K562 (cell line): ENCODE measurements around the gene PPP1R15B. TPM values are rescaled to one million over a fixed set of nuclear protein-coding genes. Genes with fewer than 3 reads are reported as not detected.

Experiments
- ATAC-seq: fragments of 200-7000 bp; cut with Tn5 transposase; 3 replicates; pipeline ENCODE4 v1.9.1; 2020; ENCODE audit warnings: moderate library complexity
- BruUV-seq: library from RNA; stranded (reverse); fragments of 400-500 nt; replicated peaks from 2 replicates; lab custom pipeline; 2021; lab: Mats Ljungman, UMichigan
- CTCF ChIA-PET: fragments of 300-600 bp; formaldehyde crosslinking; extraction: SDS; loops from one replicate; lab custom pipeline; 2021; ENCODE audit warnings: low intra/inter-chr PET ratio; lab: Yijun Ruan, JAX
- POLR2A ChIA-PET: fragments of 300-600, 350-650 bp; sonication (Branson Sonifier 250); formaldehyde crosslinking; extraction: SDS; loops from one replicate; lab custom pipeline; 2021; ENCODE audit warnings: antibody characterized with exemption, inconsistent platforms; lab: Yijun Ruan, JAX
- DNase-seq, 4 experiments: peaks; one replicate each; pipeline versions ENCODE4 v3.0.0 to v3.0.0-alpha.2; 2011 to 2018; ENCODE audit warnings: low spot score in 3 of 4, mixed read lengths in 3 of 4; ENCODE audit errors: extremely low read depth in 1 of 4
- FAIRE-seq: peaks from 2 replicates; lab custom pipeline; 2011; peaks lifted over from hg19 to GRCh38; lab: Jason Lieb, UNC
- H2AFZ ChIP-seq: 2 replicates; pipeline ENCODE4 v1.6.0; 2011; ENCODE audit warnings: low read depth, low read length, control low read depth, inconsistent platforms
- H3K27ac ChIP-seq: fragments of 200-600 bp; 3 replicates; pipeline ENCODE4 v1.8.0; 2011; ENCODE audit warnings: low read depth, mild to moderate bottlenecking, control low read depth, inconsistent platforms, low read length, moderate library complexity, mixed read lengths; ENCODE audit errors: extremely low read depth
- H3K27me3 ChIP-seq, 2 experiments: fragments of 300-600 bp in 1 of 2; 2 replicates in 1 of 2; 3 replicates in 1 of 2; pipeline versions ENCODE4 v1.6.0 to v1.8.0; 2011; ENCODE audit warnings: inconsistent platforms in 2 of 2, low read length in 2 of 2, mild to moderate bottlenecking in 1 of 2, mixed read lengths in 1 of 2, moderate library complexity in 1 of 2; ENCODE audit not compliant: control insufficient read depth in 2 of 2, insufficient read depth in 2 of 2
- H3K36me3 ChIP-seq: fragments of 300-600 bp; 3 replicates; pipeline ENCODE4 v1.8.0; 2011; ENCODE audit warnings: mild to moderate bottlenecking, low read length, inconsistent platforms; ENCODE audit not compliant: control insufficient read depth, insufficient read depth
- H3K4me1 ChIP-seq, 2 experiments: fragments of 200-600 bp in 1 of 2; replicated peaks in 1 of 2; 2 replicates in 1 of 2; 3 replicates in 1 of 2; pipeline versions ENCODE4 v1.5.1 to v1.8.0; 2011; ENCODE audit warnings: inconsistent platforms in 2 of 2, low read length in 2 of 2, mild to moderate bottlenecking in 1 of 2, mixed read lengths in 1 of 2, moderate library complexity in 1 of 2; ENCODE audit not compliant: control insufficient read depth in 2 of 2, insufficient read depth in 2 of 2
- H3K4me2 ChIP-seq: 2 replicates; pipeline ENCODE4 v1.6.1; 2011; ENCODE audit warnings: low read length, control low read depth, inconsistent platforms, mixed read lengths; ENCODE audit not compliant: insufficient read depth
- H3K4me3 ChIP-seq: fragments of 200-600 bp; sonication (generic), shearing (Covaris generic); 2 replicates; pipeline ENCODE4 v1.5.1; 2016; ENCODE audit warnings: control low read depth, inconsistent platforms
- H3K79me2 ChIP-seq: fragments of 200-600 bp; 3 replicates; pipeline ENCODE4 v1.8.0; 2011; ENCODE audit warnings: low read length, inconsistent platforms; ENCODE audit not compliant: control insufficient read depth, insufficient read depth
- H3K9ac ChIP-seq, 2 experiments: 2 replicates each; pipeline versions ENCODE4 v1.6.0 to v1.6.1; 2011; ENCODE audit warnings: low read depth in 2 of 2, low read length in 2 of 2, control low read depth in 1 of 2, inconsistent platforms in 1 of 2, mild to moderate bottlenecking in 1 of 2, mixed read lengths in 1 of 2; ENCODE audit not compliant: insufficient read depth in 1 of 2
- H3K9me1 ChIP-seq: one replicate; pipeline ENCODE4 v1.6.0; 2011; ENCODE audit warnings: inconsistent platforms, mild to moderate bottlenecking, low read length, moderate library complexity; ENCODE audit not compliant: control insufficient read depth, insufficient read depth
- H3K9me3 ChIP-seq: replicated peaks from 2 replicates; pipeline ENCODE4 v1.5.1; 2011; ENCODE audit warnings: low read depth, low read length, inconsistent platforms; ENCODE audit not compliant: control insufficient read depth, insufficient read depth
- H4K20me1 ChIP-seq: replicated peaks from 2 replicates; pipeline ENCODE4 v1.6.1; 2011; ENCODE audit warnings: low read length, inconsistent platforms, mixed read lengths; ENCODE audit not compliant: control insufficient read depth, insufficient read depth
- ZNF398 ChIP-seq: fragments of 250-450 bp; sonication (Bioruptor Pico); IDR thresholded peaks from 2 replicates; pipeline ENCODE4 v1.8.0; 2021; ENCODE audit warnings: moderate library complexity, mild to moderate bottlenecking, inconsistent platforms
- WGBS: fragments of 100-300 bp; shearing (Covaris generic); methylation state at CpG from one replicate; pipeline ENCODE4 v1.1.6; 2016; ENCODE audit warnings: low coverage, mixed read lengths; ENCODE audit not compliant: insufficient coverage; ENCODE audit errors: missing lambda C conversion rate; 5-methylcytosine and 5-hydroxymethylcytosine counted together
- in situ Hi-C: fragments of 300-500 bp; cut with MboI; formaldehyde crosslinking; loops from 4 replicates; pipeline ENCODE4 v1.15.0; 2018; ENCODE audit warnings: inconsistent platforms, mixed read lengths
- intact Hi-C: fragments of 100-400 bp; cut with micrococcal nuclease; formaldehyde crosslinking; loops from 2 replicates; pipeline ENCODE4 v1.14.2; 2022
- polyA plus RNA-seq, 8 experiments: library from polyadenylated mRNA; depleted of rRNA in 4 of 8; stranded (reverse) in 5 of 8; unstranded in 3 of 8; fragments of >200 nt; fragmentation: Nextera tagmentation in 2 of 8; fragmentation: Illumina TruSeq in 1 of 8; extraction: Ambion mirVana in 2 of 8; extraction: Trizol in 1 of 8; gene quantifications; 2 replicates each; pipeline versions ENCODE4 v1.2.1 to v1.2.3, GENCODE V29; 2011 to 2014; ENCODE audit warnings: inconsistent platforms in 1 of 8, missing spikeins in 1 of 8
- small RNA-seq: library from RNA; depleted of rRNA; stranded (forward); fragments of <200 nt; gene quantifications from one replicate; pipeline ENCODE3, GENCODE V24; 2014
- total RNA-seq, 7 experiments: library from RNA; depleted of rRNA in 6 of 7; stranded (reverse); fragments of >200 nt in 6 of 7; fragmentation: Illumina TruSeq in 2 of 7; extraction: Trizol in 2 of 7; gene quantifications; 2 replicates each; pipeline versions ENCODE4 v1.2.1 to v1.2.3, GENCODE V29; 2011 to 2021; ENCODE audit warnings: low replicate concordance in 1 of 7
- TF ChIP-seq, protein P1 (sequence below): sonication (generic); IDR thresholded peaks from 2 replicates; pipeline ENCODE4 v1.6.1; 2016

Gene PPP1R15B
- total and polyA plus RNA-seq, 9 of the 15 experiments (the other 6 are each of a cell fraction or from before 2014, with no cell fraction given): 17.0 to 48.1 (median 30.8) TPM

DNA sequence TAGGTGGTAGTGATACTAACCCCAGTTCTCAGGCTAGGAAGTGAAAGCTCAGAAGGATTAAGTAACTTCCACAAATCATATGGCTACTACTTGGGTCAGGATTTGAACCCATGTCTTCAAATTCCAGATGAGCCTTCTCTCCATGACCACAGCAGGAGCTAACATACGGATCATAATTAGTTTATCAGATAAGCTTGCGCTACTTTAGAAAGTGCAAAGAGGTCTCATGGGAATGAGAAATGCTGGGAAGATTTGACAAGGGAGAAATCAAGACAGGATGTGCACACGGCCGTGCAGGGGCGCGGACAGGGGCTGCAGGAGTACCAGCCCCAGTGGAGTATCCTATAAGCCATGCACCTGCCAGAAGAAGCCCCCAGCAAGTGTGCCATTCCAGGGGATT lies 57.0 kb downstream of the PPP1R15B start:
- H3K27ac ChIP-seq: no peak overlapping the region
- H3K27me3 ChIP-seq: peaks cover 17 to 48% of the 10 kb centered on the region in 2 experiments; a peak in 4 of 5 replicates
- no peak overlapping the region for H3K9ac ChIP-seq
- in situ Hi-C loops: no loop called here
- no peak for FAIRE-seq
- ChIA-PET POLR2A (interaction anchor here (0.6 to 2.1 kb wide), 6 partner anchors 8 to 494 kb away, joined by 3 to 10 read pairs (median 3); no protein-coding TSS in a partner anchor), CTCF (no interaction called here)
- DNase-seq: no peak
- no peak for ATAC-seq
- peaks cover under 1 to 11% of the 10 kb centered on the region in 2 experiments; a peak in 3 of 5 replicates for H3K4me1 ChIP-seq
- no peaks in the 10 kb centered on the region for H3K36me3 ChIP-seq
- H3K4me2 ChIP-seq: no peak overlapping the region
- H3K4me3 ChIP-seq: no peak overlapping the region
- no peak overlapping the region for H2AFZ ChIP-seq
- no peaks in the 10 kb centered on the region for H3K9me3 ChIP-seq
- no peaks in the 10 kb centered on the region for H3K79me2 ChIP-seq
- intact Hi-C loops: no loop called here
- BruUV-seq: no TSS peak
- H3K9me1 ChIP-seq: no peaks in the 10 kb centered on the region
- no peak for TF ChIP-seq ZNF398
- TF ChIP-seq, protein P1, sequence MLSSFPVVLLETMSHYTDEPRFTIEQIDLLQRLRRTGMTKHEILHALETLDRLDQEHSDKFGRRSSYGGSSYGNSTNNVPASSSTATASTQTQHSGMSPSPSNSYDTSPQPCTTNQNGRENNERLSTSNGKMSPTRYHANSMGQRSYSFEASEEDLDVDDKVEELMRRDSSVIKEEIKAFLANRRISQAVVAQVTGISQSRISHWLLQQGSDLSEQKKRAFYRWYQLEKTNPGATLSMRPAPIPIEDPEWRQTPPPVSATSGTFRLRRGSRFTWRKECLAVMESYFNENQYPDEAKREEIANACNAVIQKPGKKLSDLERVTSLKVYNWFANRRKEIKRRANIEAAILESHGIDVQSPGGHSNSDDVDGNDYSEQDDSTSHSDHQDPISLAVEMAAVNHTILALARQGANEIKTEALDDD: 0 out of 2 replicates have a peak, but pooled peaks have one; percentile 26
- WGBS: 4% methylated on average over 6 of the region's 6 CpGs
- H4K20me1 ChIP-seq: 0 out of 2 replicates have a peak, but pooled peaks cover 3% of the 10 kb centered on the region

Small RNAs within 50 kb of the gene (small RNA-seq; reads per million reads assigned to genes)
- not detected for gene AL606489.2

Other genes starting within 250 kb of the PPP1R15B start
- 2.7 and 3.6 TPM in 2 replicates for gene REN, start 245.5 kb downstream of the PPP1R15B start, total RNA-seq (2014; rRNA removed)
- gene REN, start 245.5 kb downstream of the PPP1R15B start, total RNA-seq (2014; rRNA removed; fragmentation: Illumina TruSeq; extraction: Trizol): 1.3 and 1.7 TPM in 2 replicates
- gene REN, start 245.5 kb downstream of the PPP1R15B start, total RNA-seq (2015; rRNA removed; fragmentation: Illumina TruSeq; extraction: Trizol): 8.6 and 9.9 TPM in 2 replicates
- gene REN, start 245.5 kb downstream of the PPP1R15B start, total RNA-seq (2021): 1.7 and 1.9 TPM in 2 replicates
- gene REN, start 245.5 kb downstream of the PPP1R15B start, polyA plus RNA-seq (2011; rRNA removed): 0.73 and 5.8 TPM in 2 replicates
- 2.9 and 3.1 TPM in 2 replicates for gene REN, start 245.5 kb downstream of the PPP1R15B start, polyA plus RNA-seq (2014; fragmentation: Illumina TruSeq; extraction: Trizol)
- 1 to 10 TPM; 3.1 to 3.9 TPM for gene REN, start 245.5 kb downstream of the PPP1R15B start, polyA plus RNA-seq (2014; fragmentation: Nextera tagmentation; extraction: Ambion mirVana)
- gene REN, start 245.5 kb downstream of the PPP1R15B start, polyA plus RNA-seq (2014; rRNA removed): 1.9 and 2.0 TPM in 2 replicates
- not detected in 2 replicates for gene KISS1, start 215.3 kb downstream of the PPP1R15B start, total RNA-seq (2014; rRNA removed)
- gene KISS1, start 215.3 kb downstream of the PPP1R15B start, total RNA-seq (2014; rRNA removed; fragmentation: Illumina TruSeq; extraction: Trizol): not detected in 2 replicates
- not detected in 2 replicates for gene KISS1, start 215.3 kb downstream of the PPP1R15B start, total RNA-seq (2015; rRNA removed; fragmentation: Illumina TruSeq; extraction: Trizol)
- gene KISS1, start 215.3 kb downstream of the PPP1R15B start, total RNA-seq (2021): not detected in 2 replicates
- gene KISS1, start 215.3 kb downstream of the PPP1R15B start, polyA plus RNA-seq (2011; rRNA removed): 0.31 TPM in 1 of 2 replicates, not detected in the other
- not detected in 2 replicates for gene KISS1, start 215.3 kb downstream of the PPP1R15B start, polyA plus RNA-seq (2014; fragmentation: Illumina TruSeq; extraction: Trizol)
- gene KISS1, start 215.3 kb downstream of the PPP1R15B start, polyA plus RNA-seq (2014; fragmentation: Nextera tagmentation; extraction: Ambion mirVana): not detected
- gene KISS1, start 215.3 kb downstream of the PPP1R15B start, polyA plus RNA-seq (2014; rRNA removed): not detected in 2 replicates
- gene GOLT1A, start 197.8 kb downstream of the PPP1R15B start, total RNA-seq (2014; rRNA removed): not detected in 2 replicates
- gene GOLT1A, start 197.8 kb downstream of the PPP1R15B start, total RNA-seq (2014; rRNA removed; fragmentation: Illumina TruSeq; extraction: Trizol): not detected in 2 replicates
- not detected in 2 replicates for gene GOLT1A, start 197.8 kb downstream of the PPP1R15B start, total RNA-seq (2015; rRNA removed; fragmentation: Illumina TruSeq; extraction: Trizol)
- gene GOLT1A, start 197.8 kb downstream of the PPP1R15B start, total RNA-seq (2021): not detected in 2 replicates
- not detected in 2 replicates for gene GOLT1A, start 197.8 kb downstream of the PPP1R15B start, polyA plus RNA-seq (2011; rRNA removed)
- gene GOLT1A, start 197.8 kb downstream of the PPP1R15B start, polyA plus RNA-seq (2014; fragmentation: Illumina TruSeq; extraction: Trizol): not detected in 2 replicates
- gene GOLT1A, start 197.8 kb downstream of the PPP1R15B start, polyA plus RNA-seq (2014; fragmentation: Nextera tagmentation; extraction: Ambion mirVana): not detected
- not detected in 2 replicates for gene GOLT1A, start 197.8 kb downstream of the PPP1R15B start, polyA plus RNA-seq (2014; rRNA removed)
- gene PLEKHA6, start 51.9 kb downstream of the PPP1R15B start, total RNA-seq (2014; rRNA removed): not detected in 2 replicates
- not detected in 2 replicates for gene PLEKHA6, start 51.9 kb downstream of the PPP1R15B start, total RNA-seq (2014; rRNA removed; fragmentation: Illumina TruSeq; extraction: Trizol)
- 0.04 and 0.34 TPM in 2 replicates for gene PLEKHA6, start 51.9 kb downstream of the PPP1R15B start, total RNA-seq (2015; rRNA removed; fragmentation: Illumina TruSeq; extraction: Trizol)
- gene PLEKHA6, start 51.9 kb downstream of the PPP1R15B start, total RNA-seq (2021): 0.29 and 0.33 TPM in 2 replicates
- 0.01 TPM in 2 replicates for gene PLEKHA6, start 51.9 kb downstream of the PPP1R15B start, polyA plus RNA-seq (2011; rRNA removed)
- not detected in 2 replicates for gene PLEKHA6, start 51.9 kb downstream of the PPP1R15B start, polyA plus RNA-seq (2014; fragmentation: Illumina TruSeq; extraction: Trizol)
- gene PLEKHA6, start 51.9 kb downstream of the PPP1R15B start, polyA plus RNA-seq (2014; fragmentation: Nextera tagmentation; extraction: Ambion mirVana): under 1 TPM in 1 of 2 experiments, not detected in 1; under 0.01 TPM
- gene PLEKHA6, start 51.9 kb downstream of the PPP1R15B start, polyA plus RNA-seq (2014; rRNA removed): 0.01 TPM in 1 of 2 replicates, not detected in the other
- gene PIK3C2B, start 83.0 kb upstream of the PPP1R15B start, total RNA-seq (2014; rRNA removed): 0.95 and 1.6 TPM in 2 replicates
- gene PIK3C2B, start 83.0 kb upstream of the PPP1R15B start, total RNA-seq (2014; rRNA removed; fragmentation: Illumina TruSeq; extraction: Trizol): 0.61 and 0.62 TPM in 2 replicates
- gene PIK3C2B, start 83.0 kb upstream of the PPP1R15B start, total RNA-seq (2015; rRNA removed; fragmentation: Illumina TruSeq; extraction: Trizol): 0.34 and 0.72 TPM in 2 replicates
- 1.8 and 2.9 TPM in 2 replicates for gene PIK3C2B, start 83.0 kb upstream of the PPP1R15B start, total RNA-seq (2021)
- 1.1 and 4.0 TPM in 2 replicates for gene PIK3C2B, start 83.0 kb upstream of the PPP1R15B start, polyA plus RNA-seq (2011; rRNA removed)
- 0.55 and 0.82 TPM in 2 replicates for gene PIK3C2B, start 83.0 kb upstream of the PPP1R15B start, polyA plus RNA-seq (2014; fragmentation: Illumina TruSeq; extraction: Trizol)
- under 1 TPM; 0.10 to 0.27 TPM for gene PIK3C2B, start 83.0 kb upstream of the PPP1R15B start, polyA plus RNA-seq (2014; fragmentation: Nextera tagmentation; extraction: Ambion mirVana)
- gene PIK3C2B, start 83.0 kb upstream of the PPP1R15B start, polyA plus RNA-seq (2014; rRNA removed): 0.27 and 0.65 TPM in 2 replicates
- 21.2 and 24.6 TPM in 2 replicates for gene MDM4, start 104.6 kb upstream of the PPP1R15B start, total RNA-seq (2014; rRNA removed)
- 40.6 and 53.0 TPM in 2 replicates for gene MDM4, start 104.6 kb upstream of the PPP1R15B start, total RNA-seq (2014; rRNA removed; fragmentation: Illumina TruSeq; extraction: Trizol)
- 32.2 and 33.4 TPM in 2 replicates for gene MDM4, start 104.6 kb upstream of the PPP1R15B start, total RNA-seq (2015; rRNA removed; fragmentation: Illumina TruSeq; extraction: Trizol)
- 55.9 and 61.7 TPM in 2 replicates for gene MDM4, start 104.6 kb upstream of the PPP1R15B start, total RNA-seq (2021)
- gene MDM4, start 104.6 kb upstream of the PPP1R15B start, polyA plus RNA-seq (2011; rRNA removed): 41.2 and 46.7 TPM in 2 replicates
- 10.0 TPM in 2 replicates for gene MDM4, start 104.6 kb upstream of the PPP1R15B start, polyA plus RNA-seq (2014; fragmentation: Illumina TruSeq; extraction: Trizol)
- gene MDM4, start 104.6 kb upstream of the PPP1R15B start, polyA plus RNA-seq (2014; fragmentation: Nextera tagmentation; extraction: Ambion mirVana): 10 to 100 TPM in 1 of 2 experiments, 1 to 10 TPM in 1; 3.3 to 11.1 TPM
- 17.9 and 22.6 TPM in 2 replicates for gene MDM4, start 104.6 kb upstream of the PPP1R15B start, polyA plus RNA-seq (2014; rRNA removed)